Stimulated activated naive B cell treated with anti-CD40 and anti-IgM and Interleukin-4, amounts not matched to agents 10 μg/mL and 1 μg/mL and 100 μg/mL, for 72 hours (primary cell): ENCODE measurements around the gene TXNRD1.

Source experiments
- ATAC-seq, 2 donors: fragments of 150-1000 bp; cut with Tn5 transposase; replicated peaks; 2 replicates each; pipeline ENCODE4 v1.10.0; 2021; ENCODE audit warnings: moderate library complexity in 1 of 2
- DNase-seq: peaks from one replicate; pipeline ENCODE4 v3.0.0; 2021
- H3K27ac Mint-ChIP-seq: one replicate; pipeline ENCODE4 v1.8.0; 2022; ENCODE audit warnings: mild to moderate bottlenecking, mixed read lengths
- H3K27me3 Mint-ChIP-seq, 2 donors: one replicate each; pipeline ENCODE4 v1.8.0; 2022; ENCODE audit warnings: mixed read lengths in 2 of 2
- H3K36me3 Mint-ChIP-seq, 2 donors: one replicate each; pipeline ENCODE4 v1.8.0; 2022; ENCODE audit warnings: mixed read lengths in 2 of 2, mild to moderate bottlenecking in 1 of 2
- H3K4me1 Mint-ChIP-seq, 2 donors: one replicate each; pipeline ENCODE4 v1.8.0; 2022; ENCODE audit warnings: mixed read lengths in 2 of 2, mild to moderate bottlenecking in 1 of 2
- H3K4me3 Mint-ChIP-seq, 2 donors: one replicate each; pipeline ENCODE4 v1.8.0; 2022; ENCODE audit warnings: mild to moderate bottlenecking in 2 of 2, mixed read lengths in 2 of 2, moderate library complexity in 1 of 2
- H3K9me3 Mint-ChIP-seq, 2 donors: one replicate each; pipeline ENCODE4 v1.8.0; 2022; ENCODE audit warnings: mixed read lengths in 2 of 2, mild to moderate bottlenecking in 1 of 2

Gene TXNRD1

GRCh38 chr12:104360157-104360556 is 144.6 kb downstream of the TXNRD1 start:
- H3K36me3 Mint-ChIP-seq = peaks cover 26 to 31% of the 10 kb centered on the region in 2 donors
- no peak overlapping the region for H3K4me3 Mint-ChIP-seq
- DNase-seq (no peak), ATAC-seq (no peak)
- H3K4me1 Mint-ChIP-seq = no peaks in the 10 kb centered on the region
- peaks cover 0 to 3% of the 10 kb centered on the region in 2 donors for H3K9me3 Mint-ChIP-seq
- no peak overlapping the region for H3K27ac Mint-ChIP-seq
- H3K27me3 Mint-ChIP-seq = no peaks in the 10 kb centered on the region

- Mint-ChIP-seq H3K36me3 (peaks cover 26 to 30% of the 10 kb centered on the region in 2 donors), H3K4me3 (no peak overlapping the region), H3K27me3 (no peaks in the 10 kb centered on the region), H3K9me3 (peaks cover 0 to 3% of the 10 kb centered on the region in 2 donors), H3K4me1 (no peaks in the 10 kb centered on the region), H3K27ac (no peak overlapping the region)
- no peak for ATAC-seq
- no peak for DNase-seq
These were observed 145.6 kb downstream of the TXNRD1 start for GRCh38 chr12:104360983-104361707.

DNA sequence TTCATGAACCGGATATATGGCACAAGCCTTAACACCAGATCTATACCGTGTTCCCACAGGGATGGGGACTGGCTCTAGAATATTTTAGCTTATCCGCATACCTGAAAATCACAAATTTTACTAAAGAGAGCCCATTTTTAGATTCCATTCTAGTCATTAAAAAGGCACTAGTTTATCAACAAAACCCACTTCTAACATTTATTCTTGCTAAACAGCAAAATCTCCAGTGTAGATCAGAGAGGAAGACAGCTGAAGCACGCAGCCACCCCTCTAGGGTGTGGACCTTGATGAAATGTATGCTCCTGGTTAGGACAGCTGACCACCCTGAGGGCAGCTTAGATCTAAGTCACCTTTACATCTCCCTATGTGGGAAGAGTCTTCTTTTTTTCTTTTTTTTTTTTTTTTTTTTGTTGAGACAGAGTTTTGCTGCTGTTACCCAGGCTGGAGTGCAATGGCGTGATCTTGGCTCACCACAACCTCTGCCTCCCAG is 150.4 kb downstream of the TXNRD1 start:
- Mint-ChIP-seq H3K4me3 (no peak overlapping the region), H3K36me3 (peaks cover 27 to 48% of the 10 kb centered on the region in 2 donors), H3K9me3 (peaks cover 0 to 7% of the 10 kb centered on the region in 2 donors), H3K27ac (no peak overlapping the region), H3K27me3 (no peaks in the 10 kb centered on the region), H3K4me1 (peaks cover 0 to 2% of the 10 kb centered on the region in 2 donors)
- ATAC-seq (no peak), DNase-seq (no peak)

DNA sequence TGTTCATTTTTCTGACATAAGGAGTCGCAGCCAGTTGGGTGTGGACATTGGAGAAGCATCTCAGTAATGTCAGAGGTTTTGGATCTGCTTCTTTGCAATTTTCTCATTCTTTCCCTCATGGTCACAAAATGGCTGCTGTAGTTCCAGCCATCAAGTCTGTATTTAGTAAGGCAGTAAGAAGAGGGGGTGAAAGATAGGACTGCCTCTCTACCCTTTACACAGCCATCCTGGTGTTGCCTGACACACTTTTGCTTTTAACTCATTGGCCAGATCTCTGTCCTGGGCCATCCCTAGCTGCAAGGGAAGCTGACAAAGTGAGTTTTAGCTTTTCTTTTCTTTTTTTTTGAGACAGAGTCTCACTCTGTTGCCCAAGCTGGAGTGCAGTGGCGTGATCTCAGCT is 154.1 kb downstream of the TXNRD1 start:
- H3K27ac Mint-ChIP-seq = no peak overlapping the region
- no peak for ATAC-seq
- no peaks in the 10 kb centered on the region for H3K27me3 Mint-ChIP-seq
- H3K4me1 Mint-ChIP-seq = peaks cover 9 to 22% of the 10 kb centered on the region in 2 donors
- H3K9me3 Mint-ChIP-seq = peaks cover 0 to 6% of the 10 kb centered on the region in 2 donors
- H3K36me3 Mint-ChIP-seq = peaks cover 18 to 33% of the 10 kb centered on the region in 2 donors
- DNase-seq = no peak
- H3K4me3 Mint-ChIP-seq = no peak overlapping the region

GRCh38 chr12:104371043-104371870 is 155.7 kb downstream of the TXNRD1 start:
- no peak overlapping the region for H3K4me3 Mint-ChIP-seq
- H3K9me3 Mint-ChIP-seq = peaks cover 0 to 6% of the 10 kb centered on the region in 2 donors
- DNase-seq = no peak
- H3K4me1 Mint-ChIP-seq = peaks cover 9 to 22% of the 10 kb centered on the region in 2 donors
- peaks cover 18 to 32% of the 10 kb centered on the region in 2 donors for H3K36me3 Mint-ChIP-seq
- ATAC-seq = no peak
- no peaks in the 10 kb centered on the region for H3K27me3 Mint-ChIP-seq
- no peak overlapping the region for H3K27ac Mint-ChIP-seq

- DNase-seq (peak; percentile 24), ATAC-seq (peak; percentile 91 to 96)
- Mint-ChIP-seq H3K27me3 (no peaks in the 10 kb centered on the region), H3K4me3 (peak overlapping the region in 1 of 2 donors; percentile 1), H3K4me1 (peaks cover 9 to 22% of the 10 kb centered on the region in 2 donors), H3K27ac (peak overlapping the region; percentile 59), H3K9me3 (peaks cover 0 to 6% of the 10 kb centered on the region in 2 donors), H3K36me3 (peaks cover 18 to 31% of the 10 kb centered on the region in 2 donors)
These were observed 156.6 kb downstream of the TXNRD1 start for GRCh38 chr12:104372061-104372720.

DNA sequence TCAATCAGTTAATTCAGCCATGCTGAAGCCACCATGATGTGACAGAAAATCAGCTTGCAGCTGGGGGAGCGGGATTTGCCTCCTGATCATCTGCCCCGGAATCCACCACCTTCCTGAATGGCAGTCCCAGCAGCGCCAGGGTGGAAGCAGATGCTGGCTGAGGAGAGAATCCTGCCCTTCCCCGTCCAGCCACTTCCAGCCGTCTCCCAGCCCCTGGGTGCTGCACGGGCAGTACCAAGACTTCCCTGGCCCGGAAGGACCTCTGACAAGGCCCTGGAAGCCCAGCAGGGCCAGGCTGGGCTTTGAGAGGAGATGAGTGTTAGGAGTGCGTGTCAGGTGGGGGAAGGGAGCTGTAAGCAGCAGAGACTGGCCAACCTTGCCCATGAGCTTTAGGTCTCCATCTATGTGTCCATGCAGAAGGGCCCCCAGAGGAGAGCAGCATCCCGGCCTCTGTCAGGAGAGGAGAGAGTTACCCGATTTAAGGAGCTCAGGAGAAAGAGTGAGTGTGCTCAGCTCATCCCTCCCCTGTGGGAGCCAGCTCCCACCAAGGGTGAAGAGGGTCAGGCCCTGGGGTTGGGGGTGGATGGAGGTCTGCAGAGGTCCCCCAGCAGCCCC is 157.2 kb downstream of the TXNRD1 start:
- Mint-ChIP-seq H3K27ac (peak overlapping the region; percentile 75), H3K36me3 (peaks cover 18 to 35% of the 10 kb centered on the region in 2 donors), H3K4me3 (no peak overlapping the region), H3K4me1 (peaks cover 9 to 22% of the 10 kb centered on the region in 2 donors), H3K9me3 (peaks cover 0 to 6% of the 10 kb centered on the region in 2 donors), H3K27me3 (no peaks in the 10 kb centered on the region)
- DNase-seq (no peak), ATAC-seq (no peak)

DNA sequence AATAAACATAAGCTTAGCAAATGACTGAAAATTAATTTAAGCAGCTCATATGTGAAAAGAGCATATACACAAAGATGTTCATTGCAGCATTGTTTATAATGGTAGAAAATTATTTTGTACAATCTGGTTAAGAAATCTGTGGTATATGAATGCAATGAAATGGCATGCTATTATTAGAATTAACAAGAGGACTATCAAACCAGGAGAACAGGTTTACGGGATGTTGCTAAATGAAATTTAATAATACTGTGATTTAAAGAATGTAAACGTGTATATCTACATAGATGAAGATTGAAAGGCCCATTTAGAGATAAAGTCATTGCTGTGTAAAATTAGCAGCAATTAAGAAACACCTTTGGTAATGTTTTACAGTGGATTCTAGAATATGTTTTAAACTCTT is 158.5 kb downstream of the TXNRD1 start:
- Mint-ChIP-seq H3K36me3 (peaks cover 14 to 24% of the 10 kb centered on the region in 2 donors), H3K4me3 (no peak overlapping the region), H3K4me1 (peaks cover 9 to 22% of the 10 kb centered on the region in 2 donors), H3K27ac (no peak overlapping the region), H3K9me3 (peaks cover 0 to 4% of the 10 kb centered on the region in 2 donors), H3K27me3 (no peaks in the 10 kb centered on the region)
- no peak for ATAC-seq
- DNase-seq = no peak

- Mint-ChIP-seq H3K9me3 (peaks cover 0 to 1% of the 10 kb centered on the region in 2 donors), H3K4me3 (no peak overlapping the region), H3K36me3 (peaks cover 7 to 18% of the 10 kb centered on the region in 2 donors), H3K27me3 (no peaks in the 10 kb centered on the region), H3K27ac (no peak overlapping the region), H3K4me1 (peaks cover 9 to 22% of the 10 kb centered on the region in 2 donors)
- DNase-seq = no peak
- no peak for ATAC-seq
These were observed 159.2 kb downstream of the TXNRD1 start for GRCh38 chr12:104374806-104375205.

GRCh38 chr12:104375775-104376174 is 160.2 kb downstream of the TXNRD1 start:
- Mint-ChIP-seq H3K27me3 (no peaks in the 10 kb centered on the region), H3K4me1 (peaks cover 9 to 22% of the 10 kb centered on the region in 2 donors), H3K9me3 (no peaks in the 10 kb centered on the region), H3K4me3 (no peak overlapping the region), H3K27ac (no peak overlapping the region), H3K36me3 (peaks cover 5 to 13% of the 10 kb centered on the region in 2 donors)
- DNase-seq (no peak), ATAC-seq (no peak)

DNA sequence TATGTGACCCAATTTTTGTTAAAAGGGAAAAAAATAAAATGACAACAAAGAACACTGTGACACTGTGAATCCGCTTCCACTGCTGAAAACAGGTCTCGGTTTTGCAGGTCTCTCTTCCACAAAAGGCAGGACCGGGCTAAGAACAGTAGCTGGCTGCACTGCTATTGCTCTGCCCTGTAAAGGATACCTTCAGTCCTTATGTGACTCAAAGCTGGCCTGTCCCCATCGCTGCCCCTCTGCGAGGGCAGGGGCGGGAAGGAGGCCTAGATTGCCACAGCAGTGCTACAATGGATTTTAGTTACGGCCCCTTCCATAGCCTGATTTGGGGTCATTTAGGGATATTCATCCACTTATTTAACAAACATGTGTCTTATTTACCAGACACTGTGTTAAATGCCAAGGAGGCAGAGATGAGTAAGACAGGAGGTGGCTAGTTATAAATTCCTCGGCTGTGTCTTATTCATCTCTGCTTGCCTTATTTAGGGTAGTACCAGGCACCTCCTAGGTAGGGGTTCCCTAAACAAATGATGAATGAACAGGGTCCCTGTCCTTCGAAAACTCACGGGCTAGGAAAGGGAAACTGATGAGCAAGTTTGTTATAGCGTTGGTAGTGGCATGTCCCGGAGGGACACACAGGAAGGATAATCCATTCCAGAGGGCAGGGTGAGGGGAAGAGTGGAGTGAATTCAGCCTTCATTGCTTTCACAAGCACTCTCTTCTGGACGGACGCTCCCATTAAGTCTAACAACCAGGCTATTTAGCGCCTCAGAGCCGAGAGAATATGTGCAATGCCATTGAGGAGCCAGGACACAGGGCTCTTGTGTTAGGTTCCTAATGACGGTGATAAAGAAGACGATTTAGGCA is 161.3 kb downstream of the TXNRD1 start:
- no peaks in the 10 kb centered on the region for H3K9me3 Mint-ChIP-seq
- peaks cover 10 to 17% of the 10 kb centered on the region in 2 donors for H3K4me1 Mint-ChIP-seq
- H3K27ac Mint-ChIP-seq = no peak overlapping the region
- H3K4me3 Mint-ChIP-seq = no peak overlapping the region
- ATAC-seq (no peak), DNase-seq (no peak)
- peaks cover 3 to 13% of the 10 kb centered on the region in 2 donors for H3K36me3 Mint-ChIP-seq
- H3K27me3 Mint-ChIP-seq = no peaks in the 10 kb centered on the region

DNA sequence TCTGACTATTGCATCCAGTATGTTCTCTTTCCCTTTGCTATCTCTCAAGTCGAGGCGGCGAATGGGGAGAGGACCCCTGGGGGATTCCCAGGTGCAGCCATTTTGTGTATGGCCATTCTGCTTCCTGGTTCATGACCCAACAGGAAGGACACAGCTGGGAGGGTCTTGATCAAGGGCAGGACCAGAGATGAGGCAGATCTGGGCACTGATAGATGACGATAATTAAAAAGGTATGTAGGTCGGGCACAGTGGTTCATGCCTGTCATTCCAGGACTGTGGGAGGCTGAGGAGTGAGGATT is 161.9 kb downstream of the TXNRD1 start:
- DNase-seq (no peak), ATAC-seq (no peak)
- Mint-ChIP-seq H3K36me3 (peaks cover 3 to 15% of the 10 kb centered on the region in 2 donors), H3K9me3 (no peaks in the 10 kb centered on the region), H3K27ac (no peak overlapping the region), H3K4me1 (peaks cover 8 to 17% of the 10 kb centered on the region in 2 donors), H3K4me3 (no peak overlapping the region), H3K27me3 (no peaks in the 10 kb centered on the region)

DNA sequence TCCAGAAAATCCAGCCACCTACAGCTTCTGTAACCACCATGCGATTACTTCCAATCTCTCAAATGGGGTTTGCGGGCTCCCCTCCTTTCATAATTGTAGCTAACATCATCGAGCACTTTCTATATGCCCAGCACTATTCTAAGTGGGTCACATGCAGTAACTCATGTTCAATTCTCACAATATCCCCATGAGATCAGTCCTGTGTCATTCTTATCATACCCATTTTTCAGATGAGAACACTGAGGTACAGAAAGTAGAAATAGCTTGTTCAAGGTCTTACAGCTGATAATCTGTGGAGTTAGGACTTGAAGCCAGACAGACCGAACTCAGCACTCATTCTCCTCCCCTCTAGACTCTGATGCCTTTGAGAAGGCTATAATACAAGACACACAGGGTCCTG is 162.8 kb downstream of the TXNRD1 start:
- no peak overlapping the region for H3K27ac Mint-ChIP-seq
- H3K9me3 Mint-ChIP-seq = no peaks in the 10 kb centered on the region
- DNase-seq = no peak
- no peak overlapping the region for H3K4me3 Mint-ChIP-seq
- no peaks in the 10 kb centered on the region for H3K27me3 Mint-ChIP-seq
- H3K4me1 Mint-ChIP-seq = peaks cover 7 to 13% of the 10 kb centered on the region in 2 donors
- ATAC-seq = no peak
- peaks cover 3 to 14% of the 10 kb centered on the region in 2 donors for H3K36me3 Mint-ChIP-seq
